H9 (cell line): ENCODE measurements around the gene EPC2. TPM values are rescaled to one million over a fixed set of nuclear protein-coding genes. Genes with fewer than 3 reads are reported as not detected.

Experiments
- DNase-seq: peaks from one replicate; pipeline ENCODE4 v3.0.0-alpha.2; 2017
- H2AFZ ChIP-seq: one replicate; pipeline ENCODE4 v1.6.1; 2013; ENCODE audit warnings: mild to moderate bottlenecking, low read length, control low read depth, moderate library complexity
- H2AK5ac ChIP-seq: 2 replicates; pipeline ENCODE4 v1.6.1; 2013; ENCODE audit warnings: low read length, control low read depth, mixed read lengths; ENCODE audit not compliant: insufficient read length
- H2BK120ac ChIP-seq: one replicate; pipeline ENCODE4 v1.6.1; 2013; ENCODE audit warnings: low read depth, mild to moderate bottlenecking, low read length, control low read depth, inconsistent platforms; ENCODE audit not compliant: poor library complexity, severe bottlenecking
- H2BK12ac ChIP-seq: 2 replicates; pipeline ENCODE4 v1.6.1; 2013; ENCODE audit warnings: low read length, control low read depth, mixed read lengths, low read depth; ENCODE audit not compliant: insufficient read length
- H2BK15ac ChIP-seq: 2 replicates; pipeline ENCODE4 v1.6.1; 2013; ENCODE audit warnings: low read depth, low read length, control low read depth
- H2BK20ac ChIP-seq: one replicate; pipeline ENCODE4 v1.6.1; 2013; ENCODE audit warnings: low read depth, mild to moderate bottlenecking, low read length, control low read depth, inconsistent platforms; ENCODE audit not compliant: poor library complexity, severe bottlenecking
- H2BK5ac ChIP-seq: 2 replicates; pipeline ENCODE4 v1.6.1; 2013; ENCODE audit warnings: low read length, control low read depth, mixed read lengths; ENCODE audit not compliant: insufficient read length
- H3K14ac ChIP-seq: 2 replicates; pipeline ENCODE4 v1.6.1; 2013; ENCODE audit warnings: low read length, control low read depth; ENCODE audit not compliant: insufficient read depth
- H3K18ac ChIP-seq: 2 replicates; pipeline ENCODE4 v1.6.1; 2013; ENCODE audit warnings: low read depth, mild to moderate bottlenecking, mixed read lengths, low read length, control low read depth; ENCODE audit not compliant: insufficient read length
- H3K23ac ChIP-seq: 2 replicates; pipeline ENCODE4 v1.6.1; 2013; ENCODE audit warnings: low read length, control low read depth, mixed read lengths, low read depth; ENCODE audit not compliant: insufficient read length
- H3K23me2 ChIP-seq: 2 replicates; pipeline ENCODE4 v1.6.1; 2013; ENCODE audit warnings: low read depth, mild to moderate bottlenecking, mixed read lengths, low read length, control low read depth; ENCODE audit not compliant: insufficient read length, poor library complexity, severe bottlenecking
- H3K27ac ChIP-seq: 2 replicates; pipeline ENCODE4 v1.5.1; 2013; ENCODE audit warnings: low read length, control low read depth, mixed read lengths, low read depth; ENCODE audit not compliant: insufficient read length
- H3K27me3 ChIP-seq: 2 replicates; pipeline ENCODE4 v1.6.1; 2013; ENCODE audit warnings: low read length, control low read depth, inconsistent platforms; ENCODE audit not compliant: insufficient read depth
- H3K4ac ChIP-seq: 2 replicates; pipeline ENCODE4 v1.6.1; 2013; ENCODE audit warnings: low read depth, mild to moderate bottlenecking, control low read depth, inconsistent platforms, low read length, moderate library complexity
- H3K4me1 ChIP-seq: 2 replicates; pipeline ENCODE4 v1.6.1; 2013; ENCODE audit warnings: low read length, control low read depth, inconsistent platforms; ENCODE audit not compliant: insufficient read depth
- H3K4me2 ChIP-seq: 2 replicates; pipeline ENCODE4 v1.6.1; 2013; ENCODE audit warnings: low read length, control low read depth, mixed read lengths; ENCODE audit not compliant: insufficient read length, insufficient read depth
- H3K56ac ChIP-seq: 2 replicates; pipeline ENCODE4 v1.6.1; 2013; ENCODE audit warnings: low read depth, mild to moderate bottlenecking, mixed read lengths, low read length, control low read depth; ENCODE audit not compliant: insufficient read length
- H3K79me1 ChIP-seq: 2 replicates; pipeline ENCODE4 v1.6.1; 2013; ENCODE audit warnings: low read depth, mild to moderate bottlenecking, moderate library complexity, low read length, control low read depth, inconsistent platforms; ENCODE audit not compliant: insufficient read depth, poor library complexity, severe bottlenecking
- H3K79me2 ChIP-seq: 2 replicates; pipeline ENCODE4 v1.6.1; 2013; ENCODE audit warnings: low read length, control low read depth, inconsistent platforms; ENCODE audit not compliant: insufficient read depth
- H3K9ac ChIP-seq: 2 replicates; pipeline ENCODE4 v1.6.1; 2013; ENCODE audit warnings: low read length, control low read depth, mixed read lengths; ENCODE audit not compliant: insufficient read length; ENCODE audit errors: extremely low read depth
- H3K9me3 ChIP-seq: one replicate; pipeline ENCODE4 v1.6.1; 2013; ENCODE audit warnings: low read depth, low read length, inconsistent platforms; ENCODE audit not compliant: control insufficient read depth
- H3T11ph ChIP-seq: one replicate; pipeline ENCODE4 v1.6.1; 2013; ENCODE audit warnings: mild to moderate bottlenecking, low read length, control low read depth, inconsistent platforms
- H4K20me1 ChIP-seq: one replicate; pipeline ENCODE4 v1.6.1; 2013; ENCODE audit not compliant: control insufficient read depth, insufficient read length, insufficient read depth
- H4K5ac ChIP-seq: 2 replicates; pipeline ENCODE4 v1.6.1; 2013; ENCODE audit warnings: low read depth, mild to moderate bottlenecking, mixed read lengths, low read length, control low read depth; ENCODE audit not compliant: insufficient read length
- H4K8ac ChIP-seq: replicated peaks from 2 replicates; pipeline ENCODE4 v1.6.1; 2013; ENCODE audit warnings: low read length, control low read depth, mixed read lengths, low read depth; ENCODE audit not compliant: insufficient read length
- H4K91ac ChIP-seq: 2 replicates; pipeline ENCODE4 v1.6.1; 2013; ENCODE audit warnings: low read depth, mild to moderate bottlenecking, moderate library complexity, mixed read lengths, low read length, control low read depth; ENCODE audit not compliant: insufficient read length
- H3K27ac Mint-ChIP-seq, 3 experiments: 2 replicates in 2 of 3; 3 replicates in 1 of 3; pipeline ENCODE4 v1.8.0; 2020 to 2021; ENCODE audit warnings: mixed read lengths in 3 of 3, mild to moderate bottlenecking in 1 of 3, moderate library complexity in 1 of 3
- H3K27me3 Mint-ChIP-seq: 2 replicates; pipeline ENCODE4 v1.8.0; 2021; ENCODE audit warnings: low read depth, mild to moderate bottlenecking, moderate library complexity, mixed read lengths
- H3K36me3 Mint-ChIP-seq, 3 experiments: 2 replicates in 2 of 3; 3 replicates in 1 of 3; pipeline ENCODE4 v1.8.0; 2020 to 2021; ENCODE audit warnings: low read depth in 3 of 3, mixed read lengths in 3 of 3; ENCODE audit not compliant: insufficient read depth in 1 of 3
- H3K4me1 Mint-ChIP-seq, 2 experiments: 2 replicates each; pipeline ENCODE4 v1.8.0; 2020; ENCODE audit warnings: mixed read lengths in 2 of 2
- H3K4me3 Mint-ChIP-seq, 2 experiments: 2 replicates in 1 of 2; 3 replicates in 1 of 2; pipeline ENCODE4 v1.8.0; 2020 to 2021; ENCODE audit warnings: mild to moderate bottlenecking in 2 of 2, mixed read lengths in 2 of 2, moderate library complexity in 1 of 2
- H3K9me3 Mint-ChIP-seq, 2 experiments: 2 replicates in 1 of 2; 3 replicates in 1 of 2; pipeline ENCODE4 v1.8.0; 2020; ENCODE audit warnings: mild to moderate bottlenecking in 2 of 2, mixed read lengths in 2 of 2, moderate library complexity in 1 of 2
- WGBS: extraction: QIAGEN DNeasy Blood & Tissue Kit; methylation state at CpG from one replicate; pipeline ENCODE4 v1.1.7; 2013; ENCODE audit warnings: missing lambda C conversion rate, low lambda C conversion rate, mixed read lengths; ENCODE audit not compliant: insufficient read length; ENCODE audit errors: extremely low coverage; 5-methylcytosine and 5-hydroxymethylcytosine counted together
- total RNA-seq: library from RNA; stranded (reverse); gene quantifications from 2 replicates; pipeline ENCODE4 v1.2.1, GENCODE V29; 2021
- TF ChIP-seq, protein P1 (sequence below): fragments of 200-600 bp; sonication (generic); conservative IDR thresholded peaks from 3 replicates; pipeline ENCODE4 v1.8.0; 2021; ENCODE audit warnings: antibody characterized with exemption, mild to moderate bottlenecking

EPC2 gene
- total RNA-seq, 1 experiment from 2014 or later = 31.3 TPM

DNA sequence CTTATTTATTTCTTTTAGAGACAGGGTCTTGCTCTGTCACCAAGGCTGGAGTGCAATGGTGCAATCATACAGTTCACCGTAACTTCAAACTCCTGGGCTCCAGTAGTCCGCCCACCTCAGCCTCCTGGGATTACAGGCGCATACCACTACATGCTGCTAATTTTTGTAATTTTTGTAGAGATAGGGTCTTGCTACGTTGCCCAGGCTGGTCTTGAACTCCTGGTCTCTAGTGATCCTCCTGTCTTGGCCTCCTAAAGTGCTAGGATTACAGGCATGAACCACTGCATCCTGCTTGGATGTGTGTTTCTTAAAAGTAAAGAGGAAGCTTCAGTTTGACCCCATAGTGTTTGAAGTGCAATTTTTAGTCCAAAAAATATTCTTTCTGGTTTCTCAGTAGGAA lies 125.5 kb downstream of the EPC2 start:
- H3K23me2 ChIP-seq = no peaks in the 10 kb centered on the region
- no CpG with 5 or more reads among the region's 4 CpGs for WGBS
- Mint-ChIP-seq H3K27me3 (no peaks in the 10 kb centered on the region), H3K27ac (no peak overlapping the region), H3K4me1 (no peaks in the 10 kb centered on the region), H3K4me3 (no peak overlapping the region), H3K9me3 (no peaks in the 10 kb centered on the region), H3K36me3 (peaks cover 13 to 38% (median 36%) of the 10 kb centered on the region in 3 experiments; a peak in 6 of 7 replicates)
- H4K20me1 ChIP-seq = no peaks in the 10 kb centered on the region
- no peak overlapping the region for H3T11ph ChIP-seq
- H3K4ac ChIP-seq = no peak overlapping the region
- H3K9ac ChIP-seq = no peak overlapping the region
- H2BK120ac ChIP-seq = no peak overlapping the region
- no peak overlapping the region for H4K8ac ChIP-seq
- no peak overlapping the region for H4K91ac ChIP-seq
- no peak overlapping the region for H3K4me2 ChIP-seq
- H2BK15ac ChIP-seq = no peak overlapping the region
- H3K56ac ChIP-seq = no peak overlapping the region
- H3K79me1 ChIP-seq = no peaks in the 10 kb centered on the region
- H4K5ac ChIP-seq = no peak overlapping the region
- H3K4me1 ChIP-seq = no peaks in the 10 kb centered on the region
- H2AFZ ChIP-seq = no peak overlapping the region
- no peaks in the 10 kb centered on the region for H3K79me2 ChIP-seq
- H3K27me3 ChIP-seq = no peaks in the 10 kb centered on the region
- no peak overlapping the region for H2BK20ac ChIP-seq
- H2BK5ac ChIP-seq = no peak overlapping the region
- H3K23ac ChIP-seq = no peak overlapping the region
- no peak overlapping the region for H3K14ac ChIP-seq
- no peak overlapping the region for H3K18ac ChIP-seq
- H2AK5ac ChIP-seq = no peak overlapping the region
- H2BK12ac ChIP-seq = no peak overlapping the region
- H3K27ac ChIP-seq = no peak overlapping the region
- TF ChIP-seq, protein P1, sequence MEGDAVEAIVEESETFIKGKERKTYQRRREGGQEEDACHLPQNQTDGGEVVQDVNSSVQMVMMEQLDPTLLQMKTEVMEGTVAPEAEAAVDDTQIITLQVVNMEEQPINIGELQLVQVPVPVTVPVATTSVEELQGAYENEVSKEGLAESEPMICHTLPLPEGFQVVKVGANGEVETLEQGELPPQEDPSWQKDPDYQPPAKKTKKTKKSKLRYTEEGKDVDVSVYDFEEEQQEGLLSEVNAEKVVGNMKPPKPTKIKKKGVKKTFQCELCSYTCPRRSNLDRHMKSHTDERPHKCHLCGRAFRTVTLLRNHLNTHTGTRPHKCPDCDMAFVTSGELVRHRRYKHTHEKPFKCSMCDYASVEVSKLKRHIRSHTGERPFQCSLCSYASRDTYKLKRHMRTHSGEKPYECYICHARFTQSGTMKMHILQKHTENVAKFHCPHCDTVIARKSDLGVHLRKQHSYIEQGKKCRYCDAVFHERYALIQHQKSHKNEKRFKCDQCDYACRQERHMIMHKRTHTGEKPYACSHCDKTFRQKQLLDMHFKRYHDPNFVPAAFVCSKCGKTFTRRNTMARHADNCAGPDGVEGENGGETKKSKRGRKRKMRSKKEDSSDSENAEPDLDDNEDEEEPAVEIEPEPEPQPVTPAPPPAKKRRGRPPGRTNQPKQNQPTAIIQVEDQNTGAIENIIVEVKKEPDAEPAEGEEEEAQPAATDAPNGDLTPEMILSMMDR = no peak
- DNase-seq = no peak
- H3K9me3 ChIP-seq = no peaks in the 10 kb centered on the region
